ENCODE data around the gene CELF4.

Gene CELF4

GRCh38 chr18:37258131-37258530 lies 307.5 kb downstream of the CELF4 start:
- WGBS, 2 experiments = 78 to 87% methylated on average over 9 of the region's 9 CpGs
- Histone ChIP-seq H3K27me3 (ENCODE audit: control insufficient read depth, insufficient read depth, low read length, poor library complexity, severe bottlenecking) (peaks cover 29% of the 10 kb centered on the region), H3K9me3 (ENCODE audit: control insufficient read depth, low read length) (no peaks in the 10 kb centered on the region), H3K4me3 (ENCODE audit: insufficient read depth, low read depth, low read length) (no peak overlapping the region), H3K27ac (ENCODE audit: insufficient read depth, low read depth, low read length, poor library complexity, severe bottlenecking) (no peak overlapping the region), H3K36me3 (ENCODE audit: control insufficient read depth, insufficient read depth, low read length) (no peaks in the 10 kb centered on the region), H3K4me1 (ENCODE audit: control insufficient read depth, insufficient read depth, low read length) (peaks cover 3% of the 10 kb centered on the region)

DNA sequence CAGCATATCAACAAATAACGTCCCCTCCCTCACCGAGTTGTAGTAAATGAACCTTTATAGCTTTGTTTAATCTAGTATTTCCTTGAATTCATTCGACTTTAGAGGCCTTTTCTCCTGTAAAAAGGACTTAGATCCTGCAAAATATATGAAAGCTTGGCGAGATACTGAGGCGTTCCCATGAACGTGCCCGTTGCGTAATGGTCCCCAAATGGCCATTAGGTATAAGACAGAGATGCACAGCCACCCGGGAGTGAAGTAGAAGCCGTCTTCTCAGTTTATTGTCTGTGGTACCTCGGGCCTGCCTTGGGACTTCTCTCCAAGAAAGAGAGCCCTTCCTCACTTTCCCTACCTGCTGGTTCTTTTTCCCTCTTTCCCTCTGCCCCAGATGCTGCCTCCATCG lies 310.6 kb downstream of the CELF4 start:
- Histone ChIP-seq H3K36me3 (ENCODE audit: control insufficient read depth, insufficient read depth, low read length) (no peaks in the 10 kb centered on the region), H3K27ac (ENCODE audit: insufficient read depth, low read depth, low read length, poor library complexity, severe bottlenecking) (no peak overlapping the region), H3K4me1 (ENCODE audit: control insufficient read depth, insufficient read depth, low read length) (peaks cover 5% of the 10 kb centered on the region), H3K27me3 (ENCODE audit: control insufficient read depth, insufficient read depth, low read length, poor library complexity, severe bottlenecking) (peaks cover 44% of the 10 kb centered on the region), H3K4me3 (ENCODE audit: insufficient read depth, low read depth, low read length) (no peak overlapping the region), H3K9me3 (ENCODE audit: control insufficient read depth, low read length) (no peaks in the 10 kb centered on the region)
- WGBS, 2 experiments = 86 to 88% methylated on average over 12 of the region's 12 CpGs

GRCh38 chr18:37254236-37254754 lies 311.3 kb downstream of the CELF4 start:
- Histone ChIP-seq H3K36me3 (ENCODE audit: control insufficient read depth, insufficient read depth, low read length) (no peaks in the 10 kb centered on the region), H3K9me3 (ENCODE audit: control insufficient read depth, low read length) (no peaks in the 10 kb centered on the region), H3K27ac (ENCODE audit: insufficient read depth, low read depth, low read length, poor library complexity, severe bottlenecking) (no peak overlapping the region), H3K4me3 (ENCODE audit: insufficient read depth, low read depth, low read length) (peak overlapping the region; percentile 54), H3K27me3 (ENCODE audit: control insufficient read depth, insufficient read depth, low read length, poor library complexity, severe bottlenecking) (peaks cover 44% of the 10 kb centered on the region), H3K4me1 (ENCODE audit: control insufficient read depth, insufficient read depth, low read length) (peaks cover 5% of the 10 kb centered on the region)
- 7% methylated on average over 49 of the region's 49 CpGs for WGBS, 2 experiments

DNA sequence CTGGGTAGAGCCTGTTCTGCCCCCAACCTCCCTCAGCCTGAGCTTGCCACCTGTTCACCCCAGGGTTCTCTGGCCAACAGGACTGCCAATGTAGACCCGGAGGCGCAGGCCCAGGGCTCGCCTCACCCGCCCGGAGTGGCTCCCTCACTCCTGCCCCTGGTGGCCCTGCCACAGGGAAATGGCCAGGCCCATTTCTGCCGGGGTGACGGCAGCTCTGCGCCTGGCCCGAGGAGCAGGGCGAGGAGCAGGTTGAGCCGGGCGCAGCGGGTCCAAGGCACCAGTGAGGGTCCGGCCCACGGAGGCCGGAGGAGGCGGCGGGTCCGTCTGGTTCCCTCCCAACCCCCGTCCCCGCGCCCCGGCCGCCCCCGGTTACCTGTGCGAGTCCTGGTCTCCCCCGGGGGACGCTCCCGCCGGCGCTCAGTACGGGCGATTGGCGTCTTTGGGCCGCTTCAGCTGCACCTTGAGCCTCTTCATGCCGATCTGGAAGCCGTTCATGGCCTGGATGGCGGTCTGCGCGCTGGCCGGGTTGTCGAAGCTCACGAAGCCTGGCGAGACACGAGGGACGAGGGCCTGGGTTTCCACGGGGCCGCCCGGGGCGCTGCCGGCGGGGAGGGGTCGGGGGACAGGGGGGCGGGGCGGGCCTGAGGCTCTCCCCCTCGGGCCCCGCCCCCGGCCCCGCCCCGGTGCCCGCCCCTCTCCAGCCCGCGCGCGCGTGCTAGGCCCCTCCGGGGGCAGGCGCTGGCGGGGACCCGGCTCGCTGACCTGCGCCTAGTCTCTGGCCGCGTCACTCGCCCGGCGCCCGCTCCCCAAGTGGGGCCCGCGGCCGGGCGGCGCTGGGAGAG lies 312.0 kb downstream of the CELF4 start:
- WGBS, 2 experiments = 2% methylated on average over 83 of the region's 83 CpGs
- Histone ChIP-seq H3K36me3 (ENCODE audit: control insufficient read depth, insufficient read depth, low read length) (no peaks in the 10 kb centered on the region), H3K4me3 (ENCODE audit: insufficient read depth, low read depth, low read length) (peak overlapping the region; percentile 54), H3K27ac (ENCODE audit: insufficient read depth, low read depth, low read length, poor library complexity, severe bottlenecking) (no peak overlapping the region), H3K9me3 (ENCODE audit: control insufficient read depth, low read length) (no peaks in the 10 kb centered on the region), H3K4me1 (ENCODE audit: control insufficient read depth, insufficient read depth, low read length) (peaks cover 5% of the 10 kb centered on the region), H3K27me3 (ENCODE audit: control insufficient read depth, insufficient read depth, low read length, poor library complexity, severe bottlenecking) (peaks cover 44% of the 10 kb centered on the region)

GRCh38 chr18:37252854-37253393 lies 312.7 kb downstream of the CELF4 start:
- no peaks in the 10 kb centered on the region for H3K36me3 ChIP-seq (ENCODE audit: control insufficient read depth, insufficient read depth, low read length)
- H3K9me3 ChIP-seq (ENCODE audit: control insufficient read depth, low read length) = no peaks in the 10 kb centered on the region
- peaks cover 5% of the 10 kb centered on the region for H3K4me1 ChIP-seq (ENCODE audit: control insufficient read depth, insufficient read depth, low read length)
- H3K27me3 ChIP-seq (ENCODE audit: control insufficient read depth, insufficient read depth, low read length, poor library complexity, severe bottlenecking) = peaks cover 44% of the 10 kb centered on the region
- WGBS, 2 experiments = 62 to 66% methylated on average over 12 of the region's 12 CpGs
- H3K27ac ChIP-seq (ENCODE audit: insufficient read depth, low read depth, low read length, poor library complexity, severe bottlenecking) = no peak overlapping the region
- peak overlapping the region; percentile 54 for H3K4me3 ChIP-seq (ENCODE audit: insufficient read depth, low read depth, low read length)

GRCh38 chr18:37252342-37252741 lies 313.3 kb downstream of the CELF4 start:
- H3K27me3 ChIP-seq (ENCODE audit: control insufficient read depth, insufficient read depth, low read length, poor library complexity, severe bottlenecking) = peaks cover 44% of the 10 kb centered on the region

GRCh38 chr18:37251679-37252078 lies 313.9 kb downstream of the CELF4 start:
- H3K4me3 ChIP-seq (ENCODE audit: insufficient read depth, low read depth, low read length) = no peak overlapping the region
- peaks cover 44% of the 10 kb centered on the region for H3K27me3 ChIP-seq (ENCODE audit: control insufficient read depth, insufficient read depth, low read length, poor library complexity, severe bottlenecking)
- 78 to 82% methylated on average over 3 of the region's 3 CpGs for WGBS, 2 experiments

More at GRCh38 chr18:37252342-37252741, 313.3 kb downstream of the CELF4 start:
- no peak overlapping the region for H3K27ac ChIP-seq (ENCODE audit: insufficient read depth, low read depth, low read length, poor library complexity, severe bottlenecking)
- no peaks in the 10 kb centered on the region for H3K9me3 ChIP-seq (ENCODE audit: control insufficient read depth, low read length)
- no peaks in the 10 kb centered on the region for H3K36me3 ChIP-seq (ENCODE audit: control insufficient read depth, insufficient read depth, low read length)
- no peak overlapping the region for H3K4me3 ChIP-seq (ENCODE audit: insufficient read depth, low read depth, low read length)
- WGBS, 2 experiments = 92% methylated on average over 3 of the region's 3 CpGs
- peaks cover 5% of the 10 kb centered on the region for H3K4me1 ChIP-seq (ENCODE audit: control insufficient read depth, insufficient read depth, low read length)

DNA sequence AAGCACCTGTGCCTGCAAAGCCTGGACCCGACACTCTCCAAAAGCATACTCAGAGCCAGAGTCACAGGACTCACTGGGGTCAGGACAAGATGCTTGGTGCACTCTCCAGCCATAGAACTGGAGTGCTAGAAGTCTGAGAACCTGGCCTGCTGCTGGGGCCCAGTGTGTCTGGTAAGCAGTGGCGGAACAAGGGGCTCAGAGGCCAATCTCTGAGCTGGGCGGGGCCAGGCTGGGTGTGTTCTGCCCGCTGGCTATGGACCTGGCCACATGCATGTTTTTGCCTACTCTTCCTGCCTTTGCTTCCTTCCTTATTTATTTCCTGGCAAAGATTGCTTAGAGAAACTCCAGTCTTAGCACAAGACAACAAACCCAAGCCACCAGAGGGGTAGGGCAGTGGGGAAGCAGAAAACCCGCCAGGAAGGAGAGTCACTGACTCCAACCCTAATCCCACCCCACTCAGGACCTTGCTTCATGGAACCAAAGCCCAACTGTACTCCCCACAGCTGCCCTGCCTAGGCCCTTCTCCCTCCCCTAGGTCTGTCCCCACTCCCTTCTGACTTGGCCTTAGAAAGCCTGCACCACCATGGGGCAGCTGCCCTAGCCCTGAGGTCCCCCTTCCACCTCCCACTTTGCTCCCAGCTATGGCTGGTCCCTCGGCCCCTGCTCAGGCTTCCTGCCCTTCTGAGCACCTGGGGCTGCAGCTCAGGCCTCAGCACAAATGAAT lies 315.5 kb downstream of the CELF4 start:
- H3K9me3 ChIP-seq (ENCODE audit: control insufficient read depth, low read length) = no peaks in the 10 kb centered on the region
- no peak overlapping the region for H3K27ac ChIP-seq (ENCODE audit: insufficient read depth, low read depth, low read length, poor library complexity, severe bottlenecking)
- no peaks in the 10 kb centered on the region for H3K36me3 ChIP-seq (ENCODE audit: control insufficient read depth, insufficient read depth, low read length)
- H3K27me3 ChIP-seq (ENCODE audit: control insufficient read depth, insufficient read depth, low read length, poor library complexity, severe bottlenecking) = peaks cover 36% of the 10 kb centered on the region
- peaks cover 5% of the 10 kb centered on the region for H3K4me1 ChIP-seq (ENCODE audit: control insufficient read depth, insufficient read depth, low read length)
- 71 to 74% methylated on average over 6 of the region's 6 CpGs for WGBS, 2 experiments
- H3K4me3 ChIP-seq (ENCODE audit: insufficient read depth, low read depth, low read length) = no peak overlapping the region

More at GRCh38 chr18:37251679-37252078, 313.9 kb downstream of the CELF4 start:
- H3K36me3 ChIP-seq (ENCODE audit: control insufficient read depth, insufficient read depth, low read length) = no peaks in the 10 kb centered on the region
- H3K9me3 ChIP-seq (ENCODE audit: control insufficient read depth, low read length) = no peaks in the 10 kb centered on the region
- no peak overlapping the region for H3K27ac ChIP-seq (ENCODE audit: insufficient read depth, low read depth, low read length, poor library complexity, severe bottlenecking)
- peaks cover 5% of the 10 kb centered on the region for H3K4me1 ChIP-seq (ENCODE audit: control insufficient read depth, insufficient read depth, low read length)

DNA sequence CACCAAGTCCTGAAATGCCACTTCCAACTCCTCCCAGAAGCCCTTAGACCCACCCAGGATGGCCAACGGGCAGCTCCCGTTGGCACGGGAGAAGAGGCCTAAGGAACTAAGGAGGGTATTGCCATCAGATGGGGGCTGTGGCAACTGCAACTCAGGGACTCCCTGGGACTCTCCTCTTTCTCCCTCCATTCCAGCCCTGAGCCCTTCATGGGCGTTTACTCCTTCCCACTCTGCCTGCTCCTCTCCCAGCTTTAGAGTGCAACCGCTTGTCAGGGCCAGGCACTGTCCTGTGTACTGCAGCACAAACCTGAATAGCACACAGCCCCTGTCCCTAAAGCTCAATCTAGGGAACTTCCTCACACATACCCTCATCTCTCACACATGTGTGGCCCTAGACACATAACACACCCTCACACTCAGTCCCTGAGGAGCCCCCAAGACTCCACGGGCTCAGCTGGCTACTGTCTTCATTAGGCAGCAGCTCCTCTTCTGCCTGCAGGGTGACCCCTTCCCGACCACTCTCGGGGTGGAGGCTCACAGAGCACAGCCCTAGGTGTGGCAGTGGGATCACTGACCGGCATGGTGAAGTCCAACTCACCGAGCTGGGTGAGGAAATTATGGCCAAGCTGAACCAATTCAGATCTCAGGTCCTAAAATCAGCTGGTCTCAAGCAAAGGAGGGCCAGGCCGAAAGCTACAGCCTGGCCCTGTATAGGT lies 316.3 kb downstream of the CELF4 start:
- H3K9me3 ChIP-seq (ENCODE audit: control insufficient read depth, low read length) = no peaks in the 10 kb centered on the region
- WGBS, 2 experiments = 91 to 92% methylated on average over 11 of the region's 11 CpGs
- H3K36me3 ChIP-seq (ENCODE audit: control insufficient read depth, insufficient read depth, low read length) = no peaks in the 10 kb centered on the region
- no peak overlapping the region for H3K4me3 ChIP-seq (ENCODE audit: insufficient read depth, low read depth, low read length)
- H3K27me3 ChIP-seq (ENCODE audit: control insufficient read depth, insufficient read depth, low read length, poor library complexity, severe bottlenecking) = peaks cover 36% of the 10 kb centered on the region
- peaks cover 5% of the 10 kb centered on the region for H3K4me1 ChIP-seq (ENCODE audit: control insufficient read depth, insufficient read depth, low read length)
- no peak overlapping the region for H3K27ac ChIP-seq (ENCODE audit: insufficient read depth, low read depth, low read length, poor library complexity, severe bottlenecking)

All from ectodermal cell (in vitro differentiated cells).